GM19240 (cell line): ENCODE results near the gene PPARGC1A.

Experiments
- DNase-seq: peaks from one replicate; pipeline ENCODE4 v3.0.0; 2011; ENCODE audit warnings: low spot score; ENCODE audit not compliant: insufficient read length

PPARGC1A gene

GRCh38 chr4:23889814-23890341 lies at the start of gene PPARGC1A:
TSS of gene PPARGC1A (minus strand) at chr4:23890047. CDS start at chr4:23889957, 90 bp downstream.
- no peak for DNase-seq

- no peak for DNase-seq
Measured at GRCh38 chr4:23938796-23939195, 48.9 kb upstream of the PPARGC1A start.

GRCh38 chr4:23937173-23937572 lies 47.3 kb upstream of the PPARGC1A start:
- no peak for DNase-seq

- no peak for DNase-seq
Measured at GRCh38 chr4:23934915-23935314, 45.1 kb upstream of the PPARGC1A start.

GRCh38 chr4:23934223-23934622 lies 44.4 kb upstream of the PPARGC1A start:
- no peak for DNase-seq

GRCh38 chr4:23932901-23933308 lies 43.1 kb upstream of the PPARGC1A start:
- DNase-seq: no peak

GRCh38 chr4:23932186-23932585 lies 42.3 kb upstream of the PPARGC1A start:
- no peak for DNase-seq

GRCh38 chr4:23931489-23931830 lies 41.6 kb upstream of the PPARGC1A start:
- no peak for DNase-seq

GRCh38 chr4:23930750-23931488 lies 41.1 kb upstream of the PPARGC1A start:
- no peak for DNase-seq

GRCh38 chr4:23929248-23929647 lies 39.4 kb upstream of the PPARGC1A start:
- DNase-seq: no peak

GRCh38 chr4:23924556-23924955 lies 34.7 kb upstream of the PPARGC1A start:
- DNase-seq: no peak

GRCh38 chr4:23923840-23924239 lies 34.0 kb upstream of the PPARGC1A start:
- no peak for DNase-seq

GRCh38 chr4:23923141-23923540 lies 33.3 kb upstream of the PPARGC1A start:
- DNase-seq: no peak

GRCh38 chr4:23922541-23923111 lies 32.8 kb upstream of the PPARGC1A start:
- DNase-seq: no peak

- DNase-seq: no peak
Measured at GRCh38 chr4:23922013-23922412, 32.2 kb upstream of the PPARGC1A start.

GRCh38 chr4:23921447-23921845 lies 31.6 kb upstream of the PPARGC1A start:
- no peak for DNase-seq

GRCh38 chr4:23920716-23921446 lies 31.0 kb upstream of the PPARGC1A start:
- DNase-seq: no peak

- DNase-seq: no peak
Measured at GRCh38 chr4:23920296-23920695, 30.4 kb upstream of the PPARGC1A start.

- no peak for DNase-seq
Measured at GRCh38 chr4:23916282-23916681, 26.4 kb upstream of the PPARGC1A start.

GRCh38 chr4:23915459-23916132 lies 25.7 kb upstream of the PPARGC1A start:
- no peak for DNase-seq

- DNase-seq: no peak
Measured at GRCh38 chr4:23911675-23912455, 22.0 kb upstream of the PPARGC1A start.
